MM.1S (cell line): ENCODE measurements around the gene P2RY10.
A peak's percentile ranks its signal among the peaks of the same experiment; 100 is the strongest.

Experiments used
- DNase-seq: peaks from one replicate; pipeline ENCODE4 v3.0.0-alpha.2; 2015
- H2AFZ ChIP-seq: fragments of 300-600 bp; sonication (generic); 2 replicates; pipeline ENCODE4 v1.6.0; 2016; ENCODE audit warnings: antibody characterized with exemption, low read length
- H3F3A ChIP-seq: fragments of 300-600 bp; sonication (generic); 2 replicates; pipeline ENCODE4 v1.6.1; 2016; ENCODE audit warnings: mild to moderate bottlenecking, antibody characterized with exemption, low read length, moderate library complexity, mixed read lengths; ENCODE audit not compliant: insufficient read depth
- H3K27ac ChIP-seq: fragments of 300-600 bp; sonication (generic); 2 replicates; pipeline ENCODE4 v1.5.1; 2016; ENCODE audit warnings: mild to moderate bottlenecking, low read length
- H3K27me3 ChIP-seq: fragments of 300-600 bp; sonication (generic); replicated peaks from 2 replicates; pipeline ENCODE4 v1.6.0; 2016; ENCODE audit warnings: low read length; ENCODE audit not compliant: insufficient read depth
- H3K36me3 ChIP-seq: fragments of 300-600 bp; sonication (generic); replicated peaks from 2 replicates; pipeline ENCODE4 v1.6.1; 2016; ENCODE audit warnings: mild to moderate bottlenecking, low read length, mixed read lengths; ENCODE audit not compliant: insufficient read depth
- H3K4me1 ChIP-seq: fragments of 300-600 bp; sonication (generic); 2 replicates; pipeline ENCODE4 v1.6.1; 2016; ENCODE audit warnings: low read length, mixed read lengths
- H3K4me2 ChIP-seq: fragments of 300-600 bp; sonication (generic); 2 replicates; pipeline ENCODE4 v1.6.0; 2016; ENCODE audit warnings: low read depth, low read length
- H3K4me3 ChIP-seq: fragments of 300-600 bp; sonication (generic); 2 replicates; pipeline ENCODE4 v1.5.1; 2016; ENCODE audit warnings: low read length, mixed read lengths
- H3K79me2 ChIP-seq: fragments of 300-600 bp; sonication (generic); 2 replicates; pipeline ENCODE4 v1.6.1; 2016; ENCODE audit warnings: mixed run types, low read length, mixed read lengths
- H3K9ac ChIP-seq: fragments of 300-600 bp; sonication (generic); 2 replicates; pipeline ENCODE4 v1.6.1; 2016; ENCODE audit warnings: low read length, mixed read lengths
- H3K9me2 ChIP-seq: fragments of 300-600 bp; sonication (generic); replicated peaks from 2 replicates; pipeline ENCODE4 v1.6.1; 2016; ENCODE audit warnings: mild to moderate bottlenecking, low read length, mixed read lengths; ENCODE audit not compliant: insufficient read depth
- H3K9me3 ChIP-seq: fragments of 300-600 bp; sonication (generic); replicated peaks from 2 replicates; pipeline ENCODE4 v1.6.1; 2016; ENCODE audit warnings: mild to moderate bottlenecking, low read length, mixed read lengths; ENCODE audit not compliant: insufficient read depth
- H4K20me1 ChIP-seq: fragments of 300-600 bp; sonication (generic); 2 replicates; pipeline ENCODE4 v1.6.1; 2016; ENCODE audit warnings: mild to moderate bottlenecking, low read length, moderate library complexity, mixed read lengths; ENCODE audit not compliant: insufficient read depth
- EZH2 ChIP-seq: fragments of 300-600 bp; sonication (generic); optimal IDR thresholded peaks from 2 replicates; pipeline ENCODE3; 2017; ENCODE audit warnings: low read depth, mild to moderate bottlenecking, antibody characterized with exemption, low read length, mixed read lengths
- EZH2phosphoT487 ChIP-seq: fragments of 300-600 bp; sonication (generic); IDR thresholded peaks from 2 replicates; pipeline ENCODE4 v1.6.1; 2018; ENCODE audit warnings: antibody characterized with exemption, low read length
- TF ChIP-seq, protein P1 (sequence below): fragments of 300-600 bp; sonication (generic); IDR thresholded peaks from 2 replicates; pipeline ENCODE4 v1.5.1; 2016; ENCODE audit warnings: antibody characterized with exemption, low read length, mixed read lengths

P2RY10 gene

DNA sequence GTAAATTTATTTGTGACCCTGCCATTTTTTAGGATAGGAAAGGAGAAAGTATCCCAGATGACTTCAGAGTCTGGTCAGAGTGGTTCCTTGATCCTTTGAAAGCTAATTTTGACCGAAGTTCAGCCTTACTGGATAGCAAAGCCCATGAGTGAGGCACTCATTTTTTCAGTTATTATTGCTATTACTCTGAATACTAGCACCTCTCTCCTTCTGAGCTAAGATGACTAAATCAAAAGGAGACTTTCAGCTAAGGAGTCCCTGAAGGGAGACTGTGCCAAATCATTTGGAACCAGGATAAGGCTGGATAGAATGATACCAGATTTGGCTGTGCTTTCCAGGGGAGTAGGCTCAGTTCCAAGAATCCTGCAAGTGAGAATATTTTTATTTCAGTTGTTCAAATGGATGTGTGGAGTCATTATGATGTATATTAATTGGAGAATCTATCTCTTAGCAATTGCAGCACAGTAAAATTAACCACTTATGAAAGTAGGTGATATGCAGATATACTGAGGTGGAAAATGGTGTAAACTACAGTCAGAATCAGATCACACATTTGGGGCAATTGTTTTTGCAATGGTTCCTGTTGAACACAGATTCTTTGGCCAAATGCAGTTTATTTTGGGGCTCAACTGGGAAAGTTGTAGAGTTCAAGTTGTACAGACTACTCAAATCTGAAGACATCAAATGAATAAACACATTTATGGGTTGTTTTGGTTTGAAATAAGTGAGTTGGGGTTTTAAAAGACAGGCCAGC, 1.2 kb downstream of the P2RY10 start:
- H4K20me1 ChIP-seq: no peaks in the 10 kb centered on the region
- no peaks in the 10 kb centered on the region for H3K27me3 ChIP-seq
- H3K4me2 ChIP-seq: peak overlapping the region; percentile 51
- DNase-seq: peak; percentile 10
- peaks cover 27% of the 10 kb centered on the region for H3K4me1 ChIP-seq
- H3K4me3 ChIP-seq: peak overlapping the region; percentile 67
- TF ChIP-seq EZH2 (no peak), EZH2phosphoT487 (no peak)
- TF ChIP-seq, protein P1, sequence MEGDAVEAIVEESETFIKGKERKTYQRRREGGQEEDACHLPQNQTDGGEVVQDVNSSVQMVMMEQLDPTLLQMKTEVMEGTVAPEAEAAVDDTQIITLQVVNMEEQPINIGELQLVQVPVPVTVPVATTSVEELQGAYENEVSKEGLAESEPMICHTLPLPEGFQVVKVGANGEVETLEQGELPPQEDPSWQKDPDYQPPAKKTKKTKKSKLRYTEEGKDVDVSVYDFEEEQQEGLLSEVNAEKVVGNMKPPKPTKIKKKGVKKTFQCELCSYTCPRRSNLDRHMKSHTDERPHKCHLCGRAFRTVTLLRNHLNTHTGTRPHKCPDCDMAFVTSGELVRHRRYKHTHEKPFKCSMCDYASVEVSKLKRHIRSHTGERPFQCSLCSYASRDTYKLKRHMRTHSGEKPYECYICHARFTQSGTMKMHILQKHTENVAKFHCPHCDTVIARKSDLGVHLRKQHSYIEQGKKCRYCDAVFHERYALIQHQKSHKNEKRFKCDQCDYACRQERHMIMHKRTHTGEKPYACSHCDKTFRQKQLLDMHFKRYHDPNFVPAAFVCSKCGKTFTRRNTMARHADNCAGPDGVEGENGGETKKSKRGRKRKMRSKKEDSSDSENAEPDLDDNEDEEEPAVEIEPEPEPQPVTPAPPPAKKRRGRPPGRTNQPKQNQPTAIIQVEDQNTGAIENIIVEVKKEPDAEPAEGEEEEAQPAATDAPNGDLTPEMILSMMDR: no peak
- H3K79me2 ChIP-seq: peaks cover 59% of the 10 kb centered on the region
- H3K9me2 ChIP-seq: no peaks in the 10 kb centered on the region
- H3K9ac ChIP-seq: peak overlapping the region; percentile 86
- H3K27ac ChIP-seq: peak overlapping the region; percentile 92
- no peaks in the 10 kb centered on the region for H3K36me3 ChIP-seq
- H2AFZ ChIP-seq: no peak overlapping the region
- H3F3A ChIP-seq: peaks cover 28% of the 10 kb centered on the region
- no peaks in the 10 kb centered on the region for H3K9me3 ChIP-seq

DNA sequence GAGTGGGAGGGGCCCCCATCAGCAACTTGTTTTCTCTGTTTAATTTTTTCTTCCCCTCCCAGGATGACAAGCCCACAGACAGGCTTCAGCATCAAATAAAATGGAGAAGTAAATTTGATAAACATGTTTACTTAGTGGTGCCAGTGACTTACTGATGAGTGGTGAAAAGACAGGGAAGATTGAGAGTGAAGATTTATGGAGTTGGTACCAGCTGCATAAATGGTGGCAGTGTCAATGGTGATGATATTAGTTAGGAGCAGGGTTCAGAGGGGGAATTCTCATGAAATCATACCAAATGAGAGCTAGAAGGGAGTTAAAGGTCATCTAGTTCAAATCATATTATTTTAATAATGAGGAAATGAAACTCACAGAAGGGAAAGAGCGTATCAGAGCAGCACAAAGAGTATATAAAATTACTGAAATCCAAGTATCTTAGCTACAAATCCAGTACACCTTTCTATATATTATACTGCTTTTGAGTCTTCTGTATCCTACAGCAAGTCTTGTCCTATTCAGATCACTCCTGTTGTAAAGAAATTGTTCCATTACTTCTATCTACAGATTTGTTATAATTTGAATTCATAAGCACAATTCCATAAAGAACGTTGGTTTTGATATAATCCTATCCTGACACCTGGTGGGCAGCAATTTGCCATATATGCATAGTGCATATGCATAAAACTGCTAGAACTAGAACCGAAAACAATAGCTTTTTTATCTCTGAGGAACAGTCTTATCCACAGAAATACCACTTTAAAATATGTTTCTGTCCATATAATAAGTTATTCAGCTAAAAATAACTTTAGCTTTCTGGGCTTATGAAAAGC, 5.0 kb downstream of the P2RY10 start:
- H3K4me1 ChIP-seq: peaks cover 18% of the 10 kb centered on the region
- DNase-seq: no peak
- peak overlapping the region; percentile 51 for H3K4me2 ChIP-seq
- H3K79me2 ChIP-seq: peaks cover 93% of the 10 kb centered on the region
- peaks cover 25% of the 10 kb centered on the region for H3F3A ChIP-seq
- H3K9ac ChIP-seq: peak overlapping the region; percentile 86; the same call in 1 of the 2 replicates
- H3K27ac ChIP-seq: peak overlapping the region; percentile 92; the same call in 1 of the 2 replicates
- no peaks in the 10 kb centered on the region for H3K9me3 ChIP-seq
- H2AFZ ChIP-seq: no peak overlapping the region
- H3K9me2 ChIP-seq: no peaks in the 10 kb centered on the region
- H3K36me3 ChIP-seq: peaks cover 8% of the 10 kb centered on the region; the same call in 1 of the 2 replicates
- TF ChIP-seq, protein P1: no peak
- TF ChIP-seq EZH2phosphoT487 (no peak), EZH2 (no peak)
- no peaks in the 10 kb centered on the region for H3K27me3 ChIP-seq
- peak overlapping the region; percentile 67; the same call in 1 of the 2 replicates for H3K4me3 ChIP-seq
- no peaks in the 10 kb centered on the region for H4K20me1 ChIP-seq

DNA sequence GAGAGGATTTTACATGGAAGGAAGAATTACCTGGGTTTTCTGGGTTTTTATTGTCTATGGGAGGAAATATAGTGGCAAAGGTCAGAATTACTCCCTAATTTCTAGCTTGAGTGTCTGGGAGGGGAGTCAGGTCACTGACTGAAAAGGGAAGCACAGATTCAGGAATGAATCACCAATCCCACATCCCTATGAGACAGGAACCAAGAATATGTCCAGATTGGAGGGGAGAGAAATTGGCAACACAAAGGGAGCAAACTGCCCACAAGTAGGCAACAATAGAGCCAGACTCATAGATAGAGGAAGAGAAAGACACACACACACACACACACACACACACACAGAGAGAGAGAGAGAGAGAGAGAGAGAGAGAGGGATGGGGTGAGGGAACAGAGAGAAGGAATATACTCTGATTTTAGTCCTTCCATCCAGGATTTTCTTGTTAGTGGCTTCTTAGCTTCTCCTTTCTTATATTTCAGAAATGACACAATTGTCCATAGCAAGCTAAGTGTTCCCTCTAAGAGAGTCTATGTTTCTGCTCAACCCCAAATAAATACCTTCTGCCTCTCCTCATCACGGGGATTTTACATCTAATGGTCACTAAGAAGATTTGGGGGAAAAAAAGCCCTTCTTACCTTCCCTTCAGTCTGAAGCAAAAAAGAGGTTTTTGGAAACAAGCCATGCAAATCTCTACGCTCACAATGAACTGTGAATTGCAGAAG, 12.0 kb downstream of the P2RY10 start:
- TF ChIP-seq EZH2 (no peak), EZH2phosphoT487 (no peak)
- TF ChIP-seq, protein P1: no peak
- Histone ChIP-seq H3K36me3 (peaks cover 18% of the 10 kb centered on the region), H3K27me3 (no peaks in the 10 kb centered on the region), H3K9me3 (no peaks in the 10 kb centered on the region), H3K9ac (no peak overlapping the region), H3K4me2 (no peak overlapping the region), H3F3A (no peaks in the 10 kb centered on the region), H3K79me2 (peaks cover 91% of the 10 kb centered on the region), H2AFZ (no peak overlapping the region), H3K27ac (no peak overlapping the region), H3K9me2 (no peaks in the 10 kb centered on the region), H3K4me3 (no peak overlapping the region), H3K4me1 (no peaks in the 10 kb centered on the region), H4K20me1 (no peaks in the 10 kb centered on the region)
- DNase-seq: no peak
